HCT116 (cell line): Measurements from ENCODE around the gene BAIAP2L1. TPM values are rescaled to one million over a fixed set of nuclear protein-coding genes. Genes with fewer than 3 reads are reported as not detected.
A peak's percentile ranks its signal among the peaks of the same experiment; 100 is the strongest.

ENCODE experiments used
- ATAC-seq: fragments of 200-7000 bp; cut with Tn5 transposase; 2 replicates; pipeline ENCODE4 v1.9.1; 2020; ENCODE audit warnings: mild to moderate bottlenecking, moderate library complexity
- Bru-seq: library from RNA; stranded (reverse); fragments of 400-500 nt; gene quantifications from one replicate; lab custom pipeline; 2021; lab: Mats Ljungman, UMichigan
- BruChase-seq, 2 experiments: library from RNA; stranded (reverse); fragments of 400-500 nt; gene quantifications; one replicate each; lab custom pipeline; 2021; lab: Mats Ljungman, UMichigan
- BruUV-seq: library from RNA; stranded (reverse); fragments of 400-500 nt; replicated peaks from 2 replicates; lab custom pipeline; 2021; lab: Mats Ljungman, UMichigan
- CTCF ChIA-PET: fragments of 300-600 bp; sonication (Branson Sonifier 250); formaldehyde crosslinking; loops from one replicate; lab custom pipeline; 2021; ENCODE audit warnings: antibody characterized with exemption; lab: Charles Lee
- POLR2A ChIA-PET: fragments of 300-600, 350-600 bp; sonication (Branson Sonifier 250); formaldehyde crosslinking; loops from one replicate; lab custom pipeline; 2021; ENCODE audit warnings: antibody characterized with exemption; lab: Charles Lee
- RAD21 ChIA-PET, 2 experiments: fragments of 300-600 bp; sonication (Branson Sonifier 250); formaldehyde crosslinking; loops; one replicate each; lab custom pipeline; 2023; ENCODE audit warnings: low total read pairs in 2 of 2; ENCODE audit not compliant: uncharacterized antibody in 2 of 2, unreplicated experiment in 2 of 2, low non-redundant PET in 1 of 2; lab: Charles Lee
- DNase-seq: peaks from one replicate; pipeline ENCODE4 v3.0.0-alpha.2; 2010; ENCODE audit warnings: low read depth, low spot score
- H2AFZ ChIP-seq: fragments of 200-600 bp; shearing (Covaris generic), sonication (generic); 2 replicates; pipeline ENCODE4 v1.6.1; 2017; ENCODE audit warnings: low read depth, mixed run types, mixed read lengths, antibody characterized with exemption, low read length; ENCODE audit not compliant: poor library complexity, severe bottlenecking
- H3K27ac ChIP-seq: 2 replicates; pipeline ENCODE4 v1.5.1; 2012; ENCODE audit warnings: low read depth, low read length
- H3K27me3 ChIP-seq: fragments of 200-600 bp; sonication (generic); 2 replicates; pipeline ENCODE4 v1.6.1; 2016; ENCODE audit warnings: mixed run types, low read length, mixed read lengths; ENCODE audit not compliant: insufficient read depth
- H3K36me3 ChIP-seq, 2 experiments: fragments of 200-500 bp in 1 of 2; fragments of 200-600 bp in 1 of 2; sonication (Bioruptor generic) in 1 of 2; sonication (generic) in 1 of 2; 2 replicates each; pipeline versions ENCODE4 v1.5.1 to v1.6.1; 2014 to 2016; ENCODE audit warnings: low read length in 2 of 2, inconsistent platforms in 1 of 2, mixed read lengths in 1 of 2, mixed run types in 1 of 2; ENCODE audit not compliant: insufficient read depth in 2 of 2, control insufficient read depth in 1 of 2
- H3K4me1 ChIP-seq, 2 experiments: fragments of 200-600 bp in 1 of 2; sonication (generic) in 1 of 2; 2 replicates each; pipeline versions ENCODE4 v1.5.1 to v1.6.1; 2012 to 2017; ENCODE audit warnings: low read length in 2 of 2, inconsistent platforms in 1 of 2, mild to moderate bottlenecking in 1 of 2, mixed read lengths in 1 of 2, mixed run types in 1 of 2, moderate library complexity in 1 of 2; ENCODE audit not compliant: insufficient read depth in 2 of 2, control insufficient read depth in 1 of 2
- H3K4me2 ChIP-seq: fragments of 200-600 bp; sonication (generic); 2 replicates; pipeline ENCODE4 v1.6.1; 2017; ENCODE audit warnings: mixed run types, low read length, mixed read lengths
- H3K4me3 ChIP-seq, 2 experiments: fragments of 200-600 bp in 1 of 2; sonication (generic) in 1 of 2; replicated peaks in 1 of 2; 2 replicates each; pipeline ENCODE4 v1.5.1; 2011 to 2016; ENCODE audit warnings: low read length in 2 of 2, control low read depth in 1 of 2, low read depth in 1 of 2, mild to moderate bottlenecking in 1 of 2, mixed read lengths in 1 of 2, mixed run types in 1 of 2
- H3K79me2 ChIP-seq: fragments of 200-600 bp; sonication (generic); 2 replicates; pipeline ENCODE4 v1.6.1; 2017; ENCODE audit warnings: mild to moderate bottlenecking, mixed run types, low read length, moderate library complexity, mixed read lengths; ENCODE audit not compliant: insufficient read depth
- H3K9ac ChIP-seq: fragments of 200-600 bp; sonication (generic); 2 replicates; pipeline ENCODE4 v1.6.1; 2016; ENCODE audit warnings: low read length, mixed read lengths
- H3K9me2 ChIP-seq: fragments of 200-600 bp; sonication (generic), shearing (Covaris generic); 2 replicates; pipeline ENCODE4 v1.6.1; 2017; ENCODE audit warnings: mixed run types, mild to moderate bottlenecking, moderate library complexity; ENCODE audit not compliant: insufficient read depth
- H3K9me3 ChIP-seq, 2 experiments: fragments of 200-500 bp in 1 of 2; fragments of 200-600 bp in 1 of 2; sonication (Bioruptor generic) in 1 of 2; sonication (generic) in 1 of 2; 2 replicates each; pipeline ENCODE4 v1.6.1; 2014 to 2017; ENCODE audit warnings: low read length in 2 of 2, mixed read lengths in 2 of 2, inconsistent platforms in 1 of 2, low read depth in 1 of 2, mild to moderate bottlenecking in 1 of 2, mixed run types in 1 of 2, moderate library complexity in 1 of 2; ENCODE audit not compliant: control insufficient read depth in 1 of 2, insufficient read depth in 1 of 2
- H4K20me1 ChIP-seq: fragments of 200-600 bp; sonication (generic), shearing (Covaris generic); 2 replicates; pipeline ENCODE4 v1.6.1; 2017; ENCODE audit warnings: mixed run types, mild to moderate bottlenecking, moderate library complexity; ENCODE audit not compliant: insufficient read depth
- CEBPB ChIP-seq: IDR thresholded peaks from 2 replicates; pipeline ENCODE4 v1.6.1; 2012; ENCODE audit warnings: low read depth
- ELF1 ChIP-seq: IDR thresholded peaks from 2 replicates; pipeline ENCODE4 v1.6.1; 2012; ENCODE audit warnings: low read depth, borderline replicate concordance
- EZH2 ChIP-seq: fragments of 200-600 bp; sonication (generic); IDR thresholded peaks from 2 replicates; pipeline ENCODE4 v1.6.1; 2017; ENCODE audit warnings: antibody characterized with exemption, mixed run types
- EZH2phosphoT487 ChIP-seq: fragments of 200-600 bp; IDR thresholded peaks from 2 replicates; pipeline ENCODE4 v1.6.1; 2018; ENCODE audit warnings: antibody characterized with exemption, borderline replicate concordance
- MAX ChIP-seq: IDR thresholded peaks from 2 replicates; pipeline ENCODE4 v1.6.1; 2012
- POLR2AphosphoS5 ChIP-seq: IDR thresholded peaks from 2 replicates; pipeline ENCODE4 v1.6.1; 2011; ENCODE audit warnings: mild to moderate bottlenecking, low read depth, low read length, moderate library complexity
- RAD21 ChIP-seq: IDR thresholded peaks from 2 replicates; pipeline ENCODE4 v1.6.1; 2012; ENCODE audit warnings: low read depth, mild to moderate bottlenecking
- SIN3A ChIP-seq: IDR thresholded peaks from 2 replicates; pipeline ENCODE4 v1.6.1; 2012; ENCODE audit warnings: low read depth
- SP1 ChIP-seq: IDR thresholded peaks from 2 replicates; pipeline ENCODE4 v1.6.1; 2012; ENCODE audit warnings: low read depth
- TCF7L2 ChIP-seq: IDR thresholded peaks from 2 replicates; pipeline ENCODE4 v1.7.0; 2011; ENCODE audit warnings: borderline replicate concordance, inconsistent platforms; ENCODE audit not compliant: insufficient read depth, insufficient read length; ENCODE audit errors: extremely low read depth
- YY1 ChIP-seq: IDR thresholded peaks from 2 replicates; pipeline ENCODE4 v1.6.1; 2011; ENCODE audit warnings: low read length, low read depth, moderate library complexity, mild to moderate bottlenecking; ENCODE audit not compliant: insufficient replicate concordance; ENCODE audit errors: extremely low read depth
- ZBTB33 ChIP-seq: IDR thresholded peaks from 2 replicates; pipeline ENCODE4 v1.6.1; 2011; ENCODE audit warnings: mild to moderate bottlenecking, low read length, moderate library complexity; ENCODE audit not compliant: insufficient replicate concordance; ENCODE audit errors: extremely low read depth
- ZFX ChIP-seq: fragments of 450-650 bp; IDR thresholded peaks from 2 replicates; pipeline ENCODE4 v1.6.1; 2017
- intact Hi-C: fragments of 100-400 bp; cut with micrococcal nuclease; formaldehyde crosslinking; loops from 2 replicates; pipeline ENCODE4 v1.10.0; 2022
- long read RNA-seq: library from polyadenylated mRNA; unstranded; transcript quantifications from one replicate; pipeline ENCODE4 v2.0.0, GENCODE V29; 2021; ENCODE audit not compliant: unreplicated experiment
- polyA plus RNA-seq: library from polyadenylated mRNA; unstranded; fragments of >200 nt; gene quantifications from 2 replicates; pipeline ENCODE4 v1.2.1, GENCODE V29; 2012; ENCODE audit warnings: missing spikeins
- total RNA-seq: library from RNA; stranded (reverse); gene quantifications from one replicate; pipeline ENCODE4 v1.2.1, GENCODE V29; 2021; ENCODE audit not compliant: unreplicated experiment
- TF ChIP-seq, protein P1 (sequence below), 3 experiments: fragments of 200-600 bp in 1 of 3; sonication (generic) in 1 of 3; IDR thresholded peaks in 2 of 3; conservative IDR thresholded peaks in 1 of 3; 2 replicates each; pipeline ENCODE4 v1.5.1; 2012 to 2017; ENCODE audit warnings: low read depth in 2 of 3, low read length in 2 of 3, antibody characterized with exemption in 1 of 3, borderline replicate concordance in 1 of 3, control low read depth in 1 of 3, mild to moderate bottlenecking in 1 of 3, mixed read lengths in 1 of 3, mixed run types in 1 of 3, moderate library complexity in 1 of 3; ENCODE audit not compliant: insufficient read depth in 1 of 3

BAIAP2L1 gene, protein sequence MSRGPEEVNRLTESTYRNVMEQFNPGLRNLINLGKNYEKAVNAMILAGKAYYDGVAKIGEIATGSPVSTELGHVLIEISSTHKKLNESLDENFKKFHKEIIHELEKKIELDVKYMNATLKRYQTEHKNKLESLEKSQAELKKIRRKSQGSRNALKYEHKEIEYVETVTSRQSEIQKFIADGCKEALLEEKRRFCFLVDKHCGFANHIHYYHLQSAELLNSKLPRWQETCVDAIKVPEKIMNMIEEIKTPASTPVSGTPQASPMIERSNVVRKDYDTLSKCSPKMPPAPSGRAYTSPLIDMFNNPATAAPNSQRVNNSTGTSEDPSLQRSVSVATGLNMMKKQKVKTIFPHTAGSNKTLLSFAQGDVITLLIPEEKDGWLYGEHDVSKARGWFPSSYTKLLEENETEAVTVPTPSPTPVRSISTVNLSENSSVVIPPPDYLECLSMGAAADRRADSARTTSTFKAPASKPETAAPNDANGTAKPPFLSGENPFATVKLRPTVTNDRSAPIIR
- total RNA-seq (61.2 TPM), Bru-seq, nascent RNA (percentile 87 among the genes with signal in this experiment), BruChase-seq, experiment 1, labeled RNA remaining after a 6-hour chase (percentile 83 among the genes with signal in this experiment), BruChase-seq, experiment 2, labeled RNA remaining after a 2-hour chase (percentile 78 among the genes with signal in this experiment)
- 50.5 and 53.8 TPM in 2 replicates for polyA plus RNA-seq
- long read RNA-seq, transcript BAIAP2L1-201 (14 exons, 3,622 nt), result major isoform, 20 of 77 reads
- long read RNA-seq, partial matches to known transcripts, result 33 of 77 reads
- long read RNA-seq, other reads (novel, unspliced or antisense), result 24 of 77 reads

DNA sequence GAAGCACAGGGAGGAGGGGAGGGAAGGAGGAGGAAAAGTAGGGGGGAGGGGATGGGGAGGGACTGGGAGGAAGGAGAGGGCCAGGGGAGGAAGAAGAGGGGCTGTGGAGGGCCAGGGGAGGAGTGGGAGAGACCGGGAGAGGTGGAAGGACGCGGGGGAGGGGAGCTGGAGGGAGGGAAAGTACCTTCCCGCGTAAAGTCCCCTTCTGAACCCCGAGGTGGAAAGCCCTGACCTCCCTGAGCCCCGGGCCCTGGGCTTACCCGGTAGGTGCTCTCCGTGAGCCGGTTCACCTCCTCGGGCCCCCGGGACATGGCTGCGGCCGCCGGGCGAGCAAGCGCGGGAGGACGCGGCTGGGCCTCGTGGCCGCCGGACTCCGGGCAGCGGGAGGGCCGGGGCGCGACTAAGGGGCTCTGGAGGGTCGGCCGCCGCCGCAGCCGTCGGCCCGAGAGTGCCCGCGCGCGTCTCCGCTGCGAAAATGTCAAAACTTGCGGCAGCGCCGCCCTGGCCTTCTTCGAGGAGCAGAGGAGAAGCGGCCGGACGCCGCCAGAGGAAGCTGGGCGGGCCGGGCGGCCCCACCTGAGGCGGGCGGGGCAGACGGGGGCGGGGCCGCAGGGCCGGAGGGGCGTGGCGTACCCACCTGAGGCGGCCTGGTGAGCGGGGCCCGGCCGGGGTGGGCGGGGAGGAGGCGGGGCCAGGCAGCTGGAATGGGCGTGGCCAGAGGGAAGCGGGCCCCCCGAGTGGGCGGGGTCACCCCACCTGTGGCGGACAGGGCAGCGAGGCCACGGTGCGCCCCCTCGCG lies at the start of gene BAIAP2L1:
Gene BAIAP2L1, minus strand, starts transcription at position 549 of the 799 bp plus-strand sequence. Its CDS starts 238 bp downstream, at position 311.
- intact Hi-C loops, result loop anchor here (1.0 to 2.0 kb wide), 3 partner anchors 46 to 106 kb away; no protein-coding TSS in a partner anchor
- no peaks in the 10 kb centered on the region; the same call in 1 of the 2 replicates for H4K20me1 ChIP-seq
- H3K4me2 ChIP-seq, result peak within 1 kb of the TSS; percentile 98
- POLR2A ChIA-PET, result interaction anchor here (0.6 to 2.8 kb wide), 6 partner anchors 10 to 402 kb away, joined by 3 to 11 read pairs (median 4); no protein-coding TSS in a partner anchor
- 0 out of 4 replicates have a peak, but pooled peaks cover 0 to 4% of the 10 kb centered on the region in 2 experiments for H3K36me3 ChIP-seq
- peak within 1 kb of the TSS; percentile 94 for H3K27ac ChIP-seq
- H3K9me3 ChIP-seq, result no peaks in the 10 kb centered on the region
- no peaks in the 10 kb centered on the region for H3K27me3 ChIP-seq
- CTCF ChIA-PET, result interaction anchor here (0.7 to 2.0 kb wide), 21 partner anchors 9 to 441 kb away, joined by 3 to 31 read pairs (median 4); no protein-coding TSS in a partner anchor
- peak within 1 kb of the TSS; percentile 58 to 91 for H3K4me3 ChIP-seq
- peak within 1 kb of the TSS; percentile 91 for H3K9ac ChIP-seq
- DNase-seq, result peak; percentile 82
- RAD21 ChIA-PET, result interaction anchor here (0.7 to 1.5 kb wide), 9 partner anchors 10 to 345 kb away, joined by 3 to 6 read pairs (median 3); no protein-coding TSS in a partner anchor
- H3K9me2 ChIP-seq, result no peaks in the 10 kb centered on the region
- H3K79me2 ChIP-seq, result peaks cover 44% of the 10 kb centered on the region
- H3K4me1 ChIP-seq, result peaks cover 16 to 44% of the 10 kb centered on the region in 2 experiments; a peak in 3 of 4 replicates
- no TSS peak for BruUV-seq
- peak; percentile 95 for ATAC-seq
- peak within 1 kb of the TSS; percentile 84 for H2AFZ ChIP-seq
- peak; percentile 86 for TF ChIP-seq POLR2AphosphoS5
- TF ChIP-seq ZBTB33, result no peak
- TF ChIP-seq SIN3A, result peak; percentile 49; the same call in 1 of the 2 replicates
- no peak for TF ChIP-seq ELF1
- peak; percentile 64; the same call in 1 of the 2 replicates for TF ChIP-seq SP1
- TF ChIP-seq RAD21, result peak; percentile 91
- peak; percentile 8 for TF ChIP-seq TCF7L2
- no peak for TF ChIP-seq EZH2
- no peak for TF ChIP-seq CEBPB
- TF ChIP-seq YY1, result peak; percentile 45
- TF ChIP-seq, protein P1, sequence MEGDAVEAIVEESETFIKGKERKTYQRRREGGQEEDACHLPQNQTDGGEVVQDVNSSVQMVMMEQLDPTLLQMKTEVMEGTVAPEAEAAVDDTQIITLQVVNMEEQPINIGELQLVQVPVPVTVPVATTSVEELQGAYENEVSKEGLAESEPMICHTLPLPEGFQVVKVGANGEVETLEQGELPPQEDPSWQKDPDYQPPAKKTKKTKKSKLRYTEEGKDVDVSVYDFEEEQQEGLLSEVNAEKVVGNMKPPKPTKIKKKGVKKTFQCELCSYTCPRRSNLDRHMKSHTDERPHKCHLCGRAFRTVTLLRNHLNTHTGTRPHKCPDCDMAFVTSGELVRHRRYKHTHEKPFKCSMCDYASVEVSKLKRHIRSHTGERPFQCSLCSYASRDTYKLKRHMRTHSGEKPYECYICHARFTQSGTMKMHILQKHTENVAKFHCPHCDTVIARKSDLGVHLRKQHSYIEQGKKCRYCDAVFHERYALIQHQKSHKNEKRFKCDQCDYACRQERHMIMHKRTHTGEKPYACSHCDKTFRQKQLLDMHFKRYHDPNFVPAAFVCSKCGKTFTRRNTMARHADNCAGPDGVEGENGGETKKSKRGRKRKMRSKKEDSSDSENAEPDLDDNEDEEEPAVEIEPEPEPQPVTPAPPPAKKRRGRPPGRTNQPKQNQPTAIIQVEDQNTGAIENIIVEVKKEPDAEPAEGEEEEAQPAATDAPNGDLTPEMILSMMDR (IDR thresholded peaks at IDR 0.05 in 2 of 3, conservative IDR thresholded peaks at IDR 0.05 in 1 of 3; ENCODE audit: borderline replicate concordance in 1 of 3, insufficient read depth in 1 of 3, low read depth in 2 of 3, low read length in 2 of 3), result no peak; a peak in 1 of 6 replicates
- TF ChIP-seq EZH2phosphoT487, result no peak
- peak; percentile 67; the same call in 1 of the 2 replicates for TF ChIP-seq ZFX
- 0 out of 2 replicates have a peak, but pooled peaks have one; percentile 43 for TF ChIP-seq MAX
